GM21390 (cell line): ENCODE data around the gene TMEM267.
A peak's percentile ranks its signal among the peaks of the same experiment; 100 is the strongest.
"Not testable (repeated sequence)": the region's sequence is repeated elsewhere in the genome, so short reads cannot be mapped to it uniquely, and the experiment has no call there.

Experiments used
- ATAC-seq: cut with Tn5 transposase; IDR thresholded peaks from one replicate; pipeline ENCODE4 v1.9.1; 2021; ENCODE audit not compliant: unreplicated experiment

Gene TMEM267

GRCh38 chr5:43483298-43484105 is at the start of gene TMEM267:
Gene TMEM267 (minus strand): TSS chr5:43483865. CDS start chr5:43453969, 29,896 bp downstream.
- ATAC-seq = peak; percentile 92

GRCh38 chr5:43530648-43531047 is 47.0 kb upstream of the TMEM267 start:
- peak; percentile 54 for ATAC-seq

- no peak for ATAC-seq
Observed at GRCh38 chr5:43523662-43524072, 40.0 kb upstream of the TMEM267 start.

GRCh38 chr5:43520615-43521014 is 37.0 kb upstream of the TMEM267 start:
- ATAC-seq = no peak

GRCh38 chr5:43515678-43516048 is 32.0 kb upstream of the TMEM267 start:
- no peak for ATAC-seq

GRCh38 chr5:43514816-43515677 is 31.4 kb upstream of the TMEM267 start, which contains the start of gene C5orf34:
Gene C5orf34 (minus strand): TSS chr5:43515148. CDS start chr5:43509339, 5,809 bp downstream.
- peak; percentile 99 for ATAC-seq

- peak; percentile 25 for ATAC-seq
Observed at GRCh38 chr5:43514471-43514815, 30.8 kb upstream of the TMEM267 start.

GRCh38 chr5:43514025-43514424 is 30.4 kb upstream of the TMEM267 start:
- ATAC-seq = no peak

- ATAC-seq = not testable (repeated sequence)
Observed at GRCh38 chr5:43511062-43511461, 27.4 kb upstream of the TMEM267 start.

- no peak for ATAC-seq
Observed at GRCh38 chr5:43498581-43498980, 14.9 kb upstream of the TMEM267 start.

GRCh38 chr5:43497311-43498104 is 13.8 kb upstream of the TMEM267 start:
- no peak for ATAC-seq

- no peak for ATAC-seq
Observed at GRCh38 chr5:43491326-43491725, 7.7 kb upstream of the TMEM267 start.

GRCh38 chr5:43486353-43486752 is 2.7 kb upstream of the TMEM267 start:
- ATAC-seq = no peak

- no peak for ATAC-seq
Observed at GRCh38 chr5:43485406-43485805, 1.7 kb upstream of the TMEM267 start.

- ATAC-seq = peak; percentile 70
Observed at GRCh38 chr5:43484106-43484849, 613 bp upstream of the TMEM267 start.

- ATAC-seq = no peak
Observed at GRCh38 chr5:43482490-43483297, 971 bp downstream of the TMEM267 start.

GRCh38 chr5:43469671-43470391 is 13.8 kb downstream of the TMEM267 start:
- ATAC-seq = no peak

GRCh38 chr5:43467100-43467499 is 16.6 kb downstream of the TMEM267 start:
- ATAC-seq = no peak

- ATAC-seq = not testable (repeated sequence)
Observed at GRCh38 chr5:43465455-43465854, 18.2 kb downstream of the TMEM267 start.
